OCI-LY7 (cell line): Measurements from ENCODE around the gene B3GNT9. TPM values are rescaled to one million over a fixed set of nuclear protein-coding genes. Genes with fewer than 3 reads are reported as not detected.

ENCODE experiments used
- BruUV-seq: library from RNA; stranded (reverse); fragments of 400-500 nt; replicated peaks from 2 replicates; lab custom pipeline; 2021; lab: Mats Ljungman, UMichigan
- CTCF ChIA-PET: fragments of 300-600 bp; sonication (Branson Sonifier 250); formaldehyde crosslinking; loops from one replicate; lab custom pipeline; 2022; ENCODE audit warnings: antibody characterized with exemption; ENCODE audit not compliant: unreplicated experiment; lab: Charles Lee
- POLR2A ChIA-PET: fragments of 300-600 bp; sonication (Branson Sonifier 250); formaldehyde crosslinking; loops from one replicate; lab custom pipeline; 2022; ENCODE audit warnings: antibody characterized with exemption; lab: Charles Lee
- DNase-seq: peaks from one replicate; pipeline ENCODE4 v3.0.0-alpha.2; 2015; ENCODE audit warnings: low spot score
- H2AFZ ChIP-seq: fragments of 200-600 bp; sonication (generic), shearing (Covaris generic); 2 replicates; pipeline ENCODE4 v1.6.1; 2014; ENCODE audit warnings: mild to moderate bottlenecking, antibody characterized with exemption, low read length, moderate library complexity
- H3K27ac ChIP-seq: fragments of 200-600 bp; sonication (generic); 2 replicates; pipeline ENCODE4 v1.5.1; 2014; ENCODE audit warnings: mixed run types, low read depth, mild to moderate bottlenecking, moderate library complexity, low read length, inconsistent platforms; ENCODE audit not compliant: poor library complexity, severe bottlenecking
- H3K36me3 ChIP-seq: fragments of 200-600 bp; sonication (generic); 2 replicates; pipeline ENCODE4 v1.6.1; 2014; ENCODE audit warnings: mild to moderate bottlenecking, antibody characterized with exemption, low read length, moderate library complexity, mixed read lengths; ENCODE audit not compliant: insufficient read depth
- H3K4me1 ChIP-seq: fragments of 200-600 bp; sonication (generic); 2 replicates; pipeline ENCODE4 v1.5.1; 2014; ENCODE audit warnings: mild to moderate bottlenecking, low read length; ENCODE audit not compliant: insufficient read depth, poor library complexity, severe bottlenecking
- H3K4me2 ChIP-seq: fragments of 200-600 bp; sonication (generic); 2 replicates; pipeline ENCODE4 v1.6.1; 2014; ENCODE audit warnings: mild to moderate bottlenecking, low read length
- H3K4me3 ChIP-seq: fragments of 200-600 bp; sonication (generic); 2 replicates; pipeline ENCODE4 v1.5.1; 2014; ENCODE audit warnings: mild to moderate bottlenecking, low read depth, low read length; ENCODE audit not compliant: poor library complexity, severe bottlenecking
- H3K79me2 ChIP-seq: fragments of 200-600 bp; sonication (generic); 2 replicates; pipeline ENCODE4 v1.6.1; 2016; ENCODE audit warnings: low read depth, mild to moderate bottlenecking, low read length, moderate library complexity, mixed read lengths; ENCODE audit not compliant: insufficient read depth
- H3K9me2 ChIP-seq: fragments of 200-600 bp; sonication (generic); 2 replicates; pipeline ENCODE4 v1.6.1; 2016; ENCODE audit warnings: mild to moderate bottlenecking, low read length, mixed read lengths; ENCODE audit not compliant: insufficient read depth
- H3K9me3 ChIP-seq: fragments of 200-600 bp; sonication (generic); 2 replicates; pipeline ENCODE4 v1.6.1; 2014; ENCODE audit warnings: mild to moderate bottlenecking, mixed run types, low read length, mixed read lengths
- H4K20me1 ChIP-seq: fragments of 200-600 bp; sonication (generic); 2 replicates; pipeline ENCODE4 v1.6.1; 2014; ENCODE audit warnings: mild to moderate bottlenecking, antibody characterized with exemption, low read length, moderate library complexity, mixed read lengths; ENCODE audit not compliant: insufficient read depth
- EZH2phosphoT487 ChIP-seq: fragments of 200-600 bp; sonication (generic); IDR thresholded peaks from 2 replicates; pipeline ENCODE4 v1.6.1; 2018; ENCODE audit warnings: low read depth, borderline replicate concordance, mild to moderate bottlenecking, mixed run types, antibody characterized with exemption, low read length, moderate library complexity, mixed read lengths
- intact Hi-C: fragments of 100-400 bp; cut with micrococcal nuclease; formaldehyde crosslinking; loops from one replicate; pipeline ENCODE4 v1.10.0; 2022; ENCODE audit not compliant: unreplicated experiment
- total RNA-seq, 2 experiments: library from RNA; depleted of rRNA in 1 of 2; stranded (reverse); fragments of >200 nt in 1 of 2; shearing (Covaris generic) in 1 of 2; gene quantifications; 2 replicates each; pipeline ENCODE4 v1.2.3, GENCODE V29; 2014 to 2022
- TF ChIP-seq, protein P1 (sequence below): fragments of 200-600 bp; sonication (generic); conservative IDR thresholded peaks from 2 replicates; pipeline ENCODE4 v1.5.1; 2014; ENCODE audit warnings: mild to moderate bottlenecking, antibody characterized with exemption, low read length, moderate library complexity, mixed read lengths

The B3GNT9 gene
- total RNA-seq, 2 experiments from 2014 or later, result 1.1 to 2.7 TPM

DNA sequence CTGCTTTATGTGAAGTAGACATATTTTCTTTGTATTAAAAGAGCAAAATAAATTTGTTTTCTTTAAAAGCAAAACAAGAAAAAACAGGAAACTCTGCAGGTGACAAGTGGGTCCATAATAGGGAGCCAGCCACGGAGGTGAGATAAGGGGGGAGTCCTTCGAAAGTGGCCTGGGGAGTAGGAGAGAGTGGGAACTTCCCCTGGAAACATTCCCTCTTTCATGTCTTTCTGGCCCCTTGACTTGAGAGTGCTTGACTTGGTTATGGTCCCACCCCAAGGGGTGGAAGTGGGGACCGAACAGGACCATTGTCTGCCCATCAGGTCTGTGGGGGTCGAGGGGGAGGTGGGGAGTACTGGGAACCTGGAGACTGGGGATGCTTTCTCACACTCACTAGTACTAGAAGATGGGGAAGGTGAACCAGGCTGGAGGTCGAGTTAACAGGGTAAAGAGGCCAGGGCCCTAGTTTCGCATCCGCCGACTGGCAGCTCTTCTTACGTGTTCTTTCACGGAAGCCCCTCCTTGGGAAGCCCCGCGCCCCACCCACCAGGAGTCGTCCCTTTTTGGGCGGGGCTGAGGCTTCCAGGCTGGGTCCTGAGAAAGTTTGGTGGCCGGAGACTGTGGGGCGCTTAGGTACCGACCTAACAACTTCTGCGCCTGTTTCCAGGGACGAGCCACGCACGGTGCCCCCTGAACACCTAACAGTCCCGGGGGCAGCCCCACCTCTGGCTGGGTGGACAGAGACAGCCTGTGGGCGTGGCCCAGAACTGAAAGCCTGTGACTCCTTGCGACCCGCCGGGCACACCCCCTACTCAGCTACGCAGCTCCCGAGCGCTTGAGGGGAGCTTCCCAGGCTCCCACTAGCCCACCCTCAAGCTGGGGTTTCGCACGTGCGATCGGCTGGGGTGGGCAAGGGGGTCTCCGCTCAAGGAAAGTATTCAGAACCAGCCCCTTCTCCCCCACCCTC is 8.1 kb upstream of the B3GNT9 start:
- CTCF ChIA-PET, result interaction anchor here (1.0 kb wide), 1 partner anchor 9 kb away, joined by 7 read pairs; no protein-coding TSS in a partner anchor
- no peaks in the 10 kb centered on the region for H3K36me3 ChIP-seq
- no peaks in the 10 kb centered on the region for H3K9me3 ChIP-seq
- H3K4me2 ChIP-seq, result peak overlapping the region; percentile 98
- H3K4me3 ChIP-seq, result peak overlapping the region; percentile 89
- POLR2A ChIA-PET, result interaction anchor here (0.6 kb wide), 1 partner anchor 344 kb away, joined by 3 read pairs; no protein-coding TSS in a partner anchor
- no peaks in the 10 kb centered on the region for H3K79me2 ChIP-seq
- H3K27ac ChIP-seq, result peak overlapping the region; percentile 10
- peak; percentile 71 for DNase-seq
- no peaks in the 10 kb centered on the region for H3K9me2 ChIP-seq
- H4K20me1 ChIP-seq, result no peaks in the 10 kb centered on the region
- no TSS peak for BruUV-seq
- H3K4me1 ChIP-seq, result peaks cover 21% of the 10 kb centered on the region
- TF ChIP-seq, protein P1, sequence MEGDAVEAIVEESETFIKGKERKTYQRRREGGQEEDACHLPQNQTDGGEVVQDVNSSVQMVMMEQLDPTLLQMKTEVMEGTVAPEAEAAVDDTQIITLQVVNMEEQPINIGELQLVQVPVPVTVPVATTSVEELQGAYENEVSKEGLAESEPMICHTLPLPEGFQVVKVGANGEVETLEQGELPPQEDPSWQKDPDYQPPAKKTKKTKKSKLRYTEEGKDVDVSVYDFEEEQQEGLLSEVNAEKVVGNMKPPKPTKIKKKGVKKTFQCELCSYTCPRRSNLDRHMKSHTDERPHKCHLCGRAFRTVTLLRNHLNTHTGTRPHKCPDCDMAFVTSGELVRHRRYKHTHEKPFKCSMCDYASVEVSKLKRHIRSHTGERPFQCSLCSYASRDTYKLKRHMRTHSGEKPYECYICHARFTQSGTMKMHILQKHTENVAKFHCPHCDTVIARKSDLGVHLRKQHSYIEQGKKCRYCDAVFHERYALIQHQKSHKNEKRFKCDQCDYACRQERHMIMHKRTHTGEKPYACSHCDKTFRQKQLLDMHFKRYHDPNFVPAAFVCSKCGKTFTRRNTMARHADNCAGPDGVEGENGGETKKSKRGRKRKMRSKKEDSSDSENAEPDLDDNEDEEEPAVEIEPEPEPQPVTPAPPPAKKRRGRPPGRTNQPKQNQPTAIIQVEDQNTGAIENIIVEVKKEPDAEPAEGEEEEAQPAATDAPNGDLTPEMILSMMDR, result no peak
- TF ChIP-seq EZH2phosphoT487, result no peak
- intact Hi-C loops, result loop anchor here (1.0 kb wide), 1 partner anchor 87 kb away; no protein-coding TSS in a partner anchor
- H2AFZ ChIP-seq, result peak overlapping the region; percentile 81; the same call in 1 of the 2 replicates

DNA sequence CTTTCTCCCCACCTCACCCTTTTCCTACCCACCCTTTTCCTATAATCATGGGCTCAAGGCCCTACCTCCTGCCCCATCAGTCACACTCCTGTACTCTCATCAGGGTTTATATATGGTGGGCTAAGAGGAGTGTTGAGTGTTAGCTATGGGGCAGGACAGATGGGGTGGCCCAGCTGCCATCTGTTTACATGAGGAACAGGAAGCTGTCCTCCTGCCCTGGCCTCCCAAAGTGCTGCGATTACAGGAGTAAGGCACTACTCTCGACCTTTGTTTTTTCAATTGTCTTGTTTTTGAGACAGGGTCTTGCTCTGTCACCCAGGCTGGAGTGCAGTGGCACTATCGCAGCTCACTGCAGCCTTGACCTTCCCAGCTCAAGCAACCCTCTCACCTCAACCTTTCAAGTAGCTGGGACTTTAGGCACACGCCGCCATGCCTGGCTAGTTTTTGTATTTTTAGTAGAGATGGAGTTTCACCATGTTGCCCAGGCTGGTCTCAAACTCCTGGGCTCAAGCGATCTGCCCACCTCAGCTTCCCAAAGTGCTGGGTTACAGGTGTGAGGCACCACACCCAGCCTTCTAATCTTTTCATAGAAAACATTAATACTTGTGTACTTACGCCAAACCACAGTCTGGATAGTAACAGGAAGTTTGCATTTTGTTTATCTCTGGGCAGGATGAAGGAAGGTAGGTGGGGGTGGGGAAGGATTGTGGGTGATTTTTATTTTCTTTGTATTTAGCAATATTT is 7.3 kb upstream of the B3GNT9 start:
- BruUV-seq, result TSS peak; percentile 64
- no peak overlapping the region for H3K27ac ChIP-seq
- peak overlapping the region; percentile 98 for H3K4me2 ChIP-seq
- H3K36me3 ChIP-seq, result no peaks in the 10 kb centered on the region
- H3K79me2 ChIP-seq, result no peaks in the 10 kb centered on the region
- intact Hi-C loops, result no loop called here
- no peaks in the 10 kb centered on the region for H3K9me2 ChIP-seq
- no peaks in the 10 kb centered on the region for H4K20me1 ChIP-seq
- TF ChIP-seq, protein P1, result no peak
- TF ChIP-seq EZH2phosphoT487, result no peak
- peak overlapping the region; percentile 89 for H3K4me3 ChIP-seq
- peaks cover 21% of the 10 kb centered on the region for H3K4me1 ChIP-seq
- no peaks in the 10 kb centered on the region for H3K9me3 ChIP-seq
- CTCF ChIA-PET, result interaction anchor here (0.8 to 1.0 kb wide), 2 partner anchors 9 to 10 kb away, joined by 3 to 7 read pairs; no protein-coding TSS in a partner anchor
- no peak overlapping the region for H2AFZ ChIP-seq
- POLR2A ChIA-PET, result no interaction called here
- no peak for DNase-seq
